Suprapubic skin (tissue), 4 donors: ENCODE results near the gene TMEM147. TPM values are rescaled to one million over a fixed set of nuclear protein-coding genes. Genes with fewer than 3 reads are reported as not detected.

ENCODE experiments used
- DNase-seq, 2 donors: peaks; one replicate each; pipeline ENCODE4 v3.0.0-alpha.2; 2019; ENCODE audit warnings: low spot score in 2 of 2
- H3K27ac ChIP-seq: fragments of 200-600 bp; sonication (generic); one replicate; pipeline ENCODE4 v1.5.1; 2019
- H3K27me3 ChIP-seq: fragments of 200-600 bp; sonication (generic); one replicate; pipeline ENCODE4 v1.5.1; 2019
- H3K36me3 ChIP-seq: fragments of 200-600 bp; sonication (generic); one replicate; pipeline ENCODE4 v1.5.1; 2019
- H3K4me1 ChIP-seq: fragments of 200-600 bp; sonication (generic); one replicate; pipeline ENCODE4 v1.5.1; 2019
- H3K4me3 ChIP-seq: fragments of 200-600 bp; sonication (generic); one replicate; pipeline ENCODE4 v1.5.1; 2019; ENCODE audit warnings: mild to moderate bottlenecking
- H3K9me3 ChIP-seq: fragments of 200-600 bp; sonication (generic); one replicate; pipeline ENCODE4 v1.5.1; 2019
- CTCF ChIP-seq, 2 donors: fragments of 200-600 bp in 1 of 2; fragments of 450-650 bp in 1 of 2; sonication (generic) in 1 of 2; IDR thresholded peaks; one replicate each; pipeline ENCODE4 v1.5.1; 2016 to 2019; ENCODE audit warnings: antibody characterized with exemption in 2 of 2, mild to moderate bottlenecking in 1 of 2, moderate library complexity in 1 of 2
- EP300 ChIP-seq: sonication (generic); formaldehyde crosslinking; IDR thresholded peaks from one replicate; pipeline ENCODE4 v1.6.1; 2017; ENCODE audit warnings: antibody characterized with exemption
- POLR2A ChIP-seq, 2 donors: fragments of 450-650 bp; IDR thresholded peaks; one replicate each; pipeline ENCODE4 v1.6.1; 2017; ENCODE audit warnings: antibody characterized with exemption in 2 of 2, mild to moderate bottlenecking in 2 of 2, moderate library complexity in 2 of 2
- POLR2AphosphoS5 ChIP-seq, 3 donors: sonication (generic); formaldehyde crosslinking; IDR thresholded peaks; one replicate each; pipeline ENCODE4 v1.6.1; 2017; ENCODE audit warnings: antibody characterized with exemption in 3 of 3
- WGBS: methylation state at CpG from one replicate; pipeline ENCODE4 v1.1.5; 2018; 5-methylcytosine and 5-hydroxymethylcytosine counted together
- total RNA-seq, 4 donors: library from RNA; depleted of rRNA; stranded (reverse); fragments of >200 nt; gene quantifications; one replicate each; pipeline ENCODE4 v1.1.0, GENCODE V29; 2016

Gene TMEM147
- total RNA-seq, 4 donors from 2014 or later, result 67.5 to 158 (median 118) TPM

- Histone ChIP-seq H3K27me3 (peaks cover 21% of the 10 kb centered on the region), H3K36me3 (no peaks in the 10 kb centered on the region), H3K9me3 (no peaks in the 10 kb centered on the region), H3K27ac (no peak overlapping the region), H3K4me3 (no peak overlapping the region), H3K4me1 (peaks cover 13% of the 10 kb centered on the region)
- DNase-seq, result no peak
- 62% methylated on average over 10 of the region's 10 CpGs for WGBS
- TF ChIP-seq EP300 (no peak), CTCF (IDR thresholded peaks at IDR 0.05) (no peak), POLR2AphosphoS5 (IDR thresholded peaks at IDR 0.05) (no peak), POLR2A (IDR thresholded peaks at IDR 0.05) (no peak)
These were observed 10.5 kb upstream of the TMEM147 start for GRCh38 chr19:35534803-35535480.

GRCh38 chr19:35539314-35539713 lies 6.1 kb upstream of the TMEM147 start:
- H3K27ac ChIP-seq, result no peak overlapping the region
- H3K4me3 ChIP-seq, result no peak overlapping the region
- TF ChIP-seq EP300 (no peak), POLR2A (IDR thresholded peaks at IDR 0.05) (no peak)
- peaks cover 2% of the 10 kb centered on the region for H3K27me3 ChIP-seq
- WGBS, result 84% methylated on average over 6 of the region's 6 CpGs
- no peaks in the 10 kb centered on the region for H3K9me3 ChIP-seq
- H3K36me3 ChIP-seq, result peaks cover 11% of the 10 kb centered on the region
- peaks cover 6% of the 10 kb centered on the region for H3K4me1 ChIP-seq
- no peak for DNase-seq

- DNase-seq, result no peak
- H3K4me3 ChIP-seq, result no peak overlapping the region
- WGBS, result 90% methylated on average over 11 of the region's 12 CpGs
- peaks cover 10% of the 10 kb centered on the region for H3K4me1 ChIP-seq
- no peak overlapping the region for H3K27ac ChIP-seq
- no peaks in the 10 kb centered on the region for H3K27me3 ChIP-seq
- H3K36me3 ChIP-seq, result peaks cover 11% of the 10 kb centered on the region
- no peaks in the 10 kb centered on the region for H3K9me3 ChIP-seq
- TF ChIP-seq CTCF (IDR thresholded peaks at IDR 0.05), result no peak
- no peak for TF ChIP-seq EP300
- no peak for TF ChIP-seq POLR2A (IDR thresholded peaks at IDR 0.05)
- TF ChIP-seq POLR2AphosphoS5 (IDR thresholded peaks at IDR 0.05), result no peak
These were observed 5.6 kb upstream of the TMEM147 start for GRCh38 chr19:35539850-35540249.

GRCh38 chr19:35540356-35540927 lies 5.0 kb upstream of the TMEM147 start:
- no peak overlapping the region for H3K27ac ChIP-seq
- no peak for DNase-seq
- no peaks in the 10 kb centered on the region for H3K27me3 ChIP-seq
- no peak for TF ChIP-seq CTCF (IDR thresholded peaks at IDR 0.05)
- no peak for TF ChIP-seq POLR2A (IDR thresholded peaks at IDR 0.05)
- no peak for TF ChIP-seq POLR2AphosphoS5 (IDR thresholded peaks at IDR 0.05)
- no peak for TF ChIP-seq EP300
- no peaks in the 10 kb centered on the region for H3K9me3 ChIP-seq
- WGBS, result 75% methylated on average over 6 of the region's 7 CpGs
- no peak overlapping the region for H3K4me3 ChIP-seq
- H3K4me1 ChIP-seq, result peaks cover 10% of the 10 kb centered on the region
- peaks cover 11% of the 10 kb centered on the region for H3K36me3 ChIP-seq

- TF ChIP-seq CTCF (IDR thresholded peaks at IDR 0.05) (no peak), EP300 (no peak), POLR2AphosphoS5 (IDR thresholded peaks at IDR 0.05) (no peak), POLR2A (IDR thresholded peaks at IDR 0.05) (no peak)
- WGBS, result 94% methylated on average over 11 of the region's 11 CpGs
- H3K27ac ChIP-seq, result no peak overlapping the region
These were observed 3.2 kb upstream of the TMEM147 start for GRCh38 chr19:35542209-35542608.

More at GRCh38 chr19:35542209-35542608, 3.2 kb upstream of the TMEM147 start:
- H3K9me3 ChIP-seq, result no peaks in the 10 kb centered on the region
- peaks cover 25% of the 10 kb centered on the region for H3K4me1 ChIP-seq
- H3K27me3 ChIP-seq, result no peaks in the 10 kb centered on the region
- DNase-seq, result no peak
- H3K4me3 ChIP-seq, result no peak overlapping the region
- H3K36me3 ChIP-seq, result peaks cover 12% of the 10 kb centered on the region
